ENCODE data around the gene IGSF6.

GRCh38 chr16:21603928-21604327 is 48.5 kb downstream of the IGSF6 start:
- no peak for TF ChIP-seq CTCF (IDR thresholded peaks at IDR 0.05)
- no peak for TF ChIP-seq POLR2A (IDR thresholded peaks at IDR 0.05; ENCODE audit: low read length)
- TF ChIP-seq MAFK (IDR thresholded peaks at IDR 0.05; ENCODE audit: partially characterized antibody): no peak
- no peak for TF ChIP-seq RAD21 (conservative IDR thresholded peaks at IDR 0.05 in 1 of 2, IDR thresholded peaks at IDR 0.05 in 1 of 2)
- TF ChIP-seq CEBPB (IDR thresholded peaks at IDR 0.05): no peak
- no peak for TF ChIP-seq HMGXB4 (CRISPR knock-in tag; IDR thresholded peaks at IDR 0.05; ENCODE audit: borderline replicate concordance)
- TF ChIP-seq USF2 (IDR thresholded peaks at IDR 0.05): no peak
- no peak for TF ChIP-seq FOXS1 (CRISPR knock-in tag; IDR thresholded peaks at IDR 0.05)
- no peak for TF ChIP-seq E2F6 (IDR thresholded peaks at IDR 0.05; ENCODE audit: borderline replicate concordance, low read depth)
- no peak for TF ChIP-seq EP300 (IDR thresholded peaks at IDR 0.05)
- TF ChIP-seq REST (IDR thresholded peaks at IDR 0.05): no peak
